LNCaP clone FGC (cell line): ENCODE measurements around the gene LRRC28.
"Not testable (repeated sequence)": the region's sequence is repeated elsewhere in the genome, so short reads cannot be mapped to it uniquely, and the experiment has no call there.

ENCODE experiments used
- DNase-seq: peaks from one replicate; pipeline ENCODE4 v3.0.0-alpha.2; 2011; ENCODE audit warnings: low read depth
- H3K4me3 ChIP-seq: 2 replicates; pipeline ENCODE4 v1.5.1; 2011; ENCODE audit warnings: mild to moderate bottlenecking, low read depth, low read length, control low read depth
- TF ChIP-seq, protein P1 (sequence below): IDR thresholded peaks from 2 replicates; pipeline ENCODE4 v1.5.1; 2012; ENCODE audit warnings: mild to moderate bottlenecking; ENCODE audit not compliant: control insufficient read depth, insufficient read depth; ENCODE audit errors: extremely low read depth

Gene LRRC28

DNA sequence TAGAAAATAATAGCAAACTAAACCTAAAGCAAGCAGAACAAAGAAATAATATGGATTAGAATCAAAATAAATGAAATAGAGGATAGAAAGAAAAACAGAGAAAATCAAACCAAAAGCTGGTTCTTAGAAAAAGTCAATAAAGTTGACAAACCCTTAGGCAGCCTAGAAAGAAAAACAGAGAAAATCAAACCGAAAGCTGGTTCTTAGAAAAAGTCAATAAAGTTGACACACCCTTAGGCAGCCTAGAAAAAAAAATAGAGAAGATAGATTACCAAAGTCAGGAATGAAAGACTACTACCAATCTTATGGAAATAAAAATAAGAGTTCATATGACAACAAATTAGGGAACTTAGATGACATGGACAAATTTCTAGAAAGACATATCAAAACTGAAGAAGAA lies 142.4 kb downstream of the LRRC28 start:
- TF ChIP-seq, protein P1, sequence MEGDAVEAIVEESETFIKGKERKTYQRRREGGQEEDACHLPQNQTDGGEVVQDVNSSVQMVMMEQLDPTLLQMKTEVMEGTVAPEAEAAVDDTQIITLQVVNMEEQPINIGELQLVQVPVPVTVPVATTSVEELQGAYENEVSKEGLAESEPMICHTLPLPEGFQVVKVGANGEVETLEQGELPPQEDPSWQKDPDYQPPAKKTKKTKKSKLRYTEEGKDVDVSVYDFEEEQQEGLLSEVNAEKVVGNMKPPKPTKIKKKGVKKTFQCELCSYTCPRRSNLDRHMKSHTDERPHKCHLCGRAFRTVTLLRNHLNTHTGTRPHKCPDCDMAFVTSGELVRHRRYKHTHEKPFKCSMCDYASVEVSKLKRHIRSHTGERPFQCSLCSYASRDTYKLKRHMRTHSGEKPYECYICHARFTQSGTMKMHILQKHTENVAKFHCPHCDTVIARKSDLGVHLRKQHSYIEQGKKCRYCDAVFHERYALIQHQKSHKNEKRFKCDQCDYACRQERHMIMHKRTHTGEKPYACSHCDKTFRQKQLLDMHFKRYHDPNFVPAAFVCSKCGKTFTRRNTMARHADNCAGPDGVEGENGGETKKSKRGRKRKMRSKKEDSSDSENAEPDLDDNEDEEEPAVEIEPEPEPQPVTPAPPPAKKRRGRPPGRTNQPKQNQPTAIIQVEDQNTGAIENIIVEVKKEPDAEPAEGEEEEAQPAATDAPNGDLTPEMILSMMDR = no peak
- no peak for DNase-seq
- H3K4me3 ChIP-seq = no peak overlapping the region

DNA sequence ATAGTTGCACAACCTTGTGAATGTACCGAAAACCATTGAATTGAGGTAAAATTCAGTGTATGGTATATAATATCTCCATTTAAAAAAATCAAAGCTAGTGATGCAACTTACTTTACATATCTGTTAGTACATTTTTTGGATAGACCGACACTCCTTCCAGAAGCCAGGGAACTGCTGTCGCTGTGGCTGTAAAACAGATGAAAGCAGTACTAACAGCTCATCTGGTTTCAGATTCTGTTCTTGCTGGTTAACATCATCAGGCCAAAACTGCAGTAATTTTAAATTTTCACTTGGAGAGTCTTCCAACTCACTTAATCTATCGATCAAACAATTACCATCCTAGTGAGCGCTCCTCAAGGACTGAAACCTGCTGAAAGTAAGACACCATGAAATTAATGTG lies 145.1 kb downstream of the LRRC28 start:
- no peak for DNase-seq
- TF ChIP-seq, protein P1 = no peak
- no peak overlapping the region for H3K4me3 ChIP-seq

DNA sequence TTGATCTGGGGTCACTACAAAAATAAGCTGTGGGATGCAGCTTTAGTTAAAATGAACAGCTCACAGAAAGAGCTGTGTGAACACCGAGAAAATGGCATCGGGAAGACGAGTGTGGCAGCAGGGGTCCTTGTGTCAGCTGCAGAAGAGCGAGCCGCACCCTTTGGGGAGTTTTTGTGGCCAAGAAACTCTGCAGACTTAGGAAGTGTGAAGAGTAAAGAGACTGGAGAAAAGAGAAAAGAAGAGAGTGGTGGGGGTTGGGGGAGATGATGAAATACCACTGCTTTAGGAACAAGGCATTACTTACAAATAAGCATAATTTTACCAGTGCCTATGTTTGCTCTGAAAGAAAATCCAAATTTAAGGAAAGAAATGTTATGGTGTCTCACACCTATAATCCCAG lies 147.8 kb downstream of the LRRC28 start:
- TF ChIP-seq, protein P1 = no peak
- no peak for DNase-seq
- no peak overlapping the region for H3K4me3 ChIP-seq

GRCh38 chr15:99399618-99400017 lies 148.3 kb downstream of the LRRC28 start:
- DNase-seq = no peak
- H3K4me3 ChIP-seq = no peak overlapping the region

DNA sequence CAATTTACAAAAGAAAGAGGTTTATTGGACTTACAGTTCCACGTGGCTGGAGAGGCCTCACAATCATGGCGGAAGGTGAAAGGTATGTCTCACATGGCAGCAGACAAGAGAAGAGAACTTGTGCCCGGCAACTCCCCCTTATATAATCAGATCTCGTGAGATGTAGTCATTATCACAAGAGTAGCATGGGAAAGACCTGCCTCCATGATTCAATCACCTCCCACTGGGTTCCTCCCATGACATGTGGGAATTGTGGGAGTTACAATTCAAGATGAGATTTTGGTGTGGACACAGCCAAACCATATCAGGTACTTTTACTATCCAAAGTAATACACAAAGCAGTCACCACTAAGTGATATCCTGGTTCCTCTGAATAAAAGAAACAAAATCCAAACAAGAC lies 149.9 kb downstream of the LRRC28 start:
- H3K4me3 ChIP-seq, DNase-seq: not testable (repeated sequence)

More at GRCh38 chr15:99399618-99400017, 148.3 kb downstream of the LRRC28 start:
- TF ChIP-seq, protein P1 = no peak

DNA sequence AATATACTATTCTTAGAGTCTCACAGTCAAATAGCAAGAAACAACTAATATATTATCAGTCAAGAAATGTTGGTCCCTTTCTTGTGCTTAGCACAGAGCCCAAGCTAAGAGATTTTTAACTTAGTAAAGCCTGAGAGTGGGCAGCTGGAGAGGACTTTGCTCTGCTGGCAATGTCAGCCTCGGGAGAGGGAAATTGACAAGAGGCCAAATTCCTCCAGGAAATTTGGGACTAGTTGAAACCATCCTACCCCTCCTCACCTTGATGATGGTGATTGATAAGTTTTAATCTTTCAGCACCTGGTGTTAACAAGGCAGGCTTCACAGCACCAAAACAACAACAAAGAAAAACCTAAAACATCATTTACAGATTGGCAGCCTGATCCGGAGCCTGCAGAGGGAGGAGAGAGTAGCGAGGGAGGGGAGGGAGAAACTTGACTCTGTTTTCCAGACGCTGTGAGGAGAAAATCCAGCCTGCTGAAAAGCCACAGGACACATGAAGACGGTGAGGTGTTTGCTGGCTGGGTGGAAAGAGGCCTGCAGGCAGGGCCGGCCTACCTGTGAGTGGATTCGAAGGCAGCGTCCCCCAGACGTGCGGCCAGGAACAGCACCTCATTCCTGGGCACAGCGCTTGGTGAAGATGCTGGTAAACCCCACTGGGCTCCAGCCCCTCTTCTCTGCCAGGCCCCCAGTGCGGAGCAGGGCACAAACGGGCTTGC lies 150.9 kb downstream of the LRRC28 start:
- H3K4me3 ChIP-seq = no peak overlapping the region
- no peak for DNase-seq
- TF ChIP-seq, protein P1 = no peak

- TF ChIP-seq, protein P1 = no peak
- DNase-seq = no peak
- H3K4me3 ChIP-seq = no peak overlapping the region
These were observed 152.3 kb downstream of the LRRC28 start for GRCh38 chr15:99403597-99403996.
